Measurements from ENCODE around the gene ASMTL. TPM values are rescaled to one million over a fixed set of nuclear protein-coding genes. Genes with fewer than 3 reads are reported as not detected.

Gene ASMTL
- total RNA-seq, 1 donor from 2014 or later, result 31.7 TPM

- Histone ChIP-seq H3K36me3 (peaks cover 0 to 19% of the 10 kb centered on the region in 2 donors), H3K4me3 (no peak overlapping the region), H3K4me1 (no peaks in the 10 kb centered on the region), H3K27ac (no peak overlapping the region), H3K9me3 (no peaks in the 10 kb centered on the region), H3K27me3 (no peaks in the 10 kb centered on the region)
- intact Hi-C loops (cut with DNase I), result no loop called here
- no peak for TF ChIP-seq POLR2AphosphoS5 (IDR thresholded peaks at IDR 0.05; ENCODE audit: insufficient read depth in 1 of 2, low read depth in 1 of 2)
- TF ChIP-seq POLR2A (IDR thresholded peaks at IDR 0.05), result no peak
- no peak for TF ChIP-seq CTCF (IDR thresholded peaks at IDR 0.05)
- DNase-seq (ENCODE audit: extremely low spot score in 2 of 2), result no peak
These were observed 12.2 kb downstream of the ASMTL start for GRCh38 chrX:1440506-1440905.

GRCh38 chrX:1435241-1435895 lies 17.3 kb downstream of the ASMTL start:
- peaks cover 0 to 26% of the 10 kb centered on the region in 2 donors for H3K36me3 ChIP-seq
- H3K9me3 ChIP-seq, result no peaks in the 10 kb centered on the region
- DNase-seq (ENCODE audit: extremely low spot score in 2 of 2), result peak in 1 of 2 donors; percentile 72
- intact Hi-C loops (cut with DNase I), result no loop called here
- no peak overlapping the region for H3K4me3 ChIP-seq
- H3K27me3 ChIP-seq, result no peaks in the 10 kb centered on the region
- TF ChIP-seq POLR2AphosphoS5 (IDR thresholded peaks at IDR 0.05; ENCODE audit: insufficient read depth in 1 of 2, low read depth in 1 of 2) (no peak), POLR2A (IDR thresholded peaks at IDR 0.05) (no peak), CTCF (IDR thresholded peaks at IDR 0.05) (no peak)
- H3K4me1 ChIP-seq, result no peaks in the 10 kb centered on the region
- no peak overlapping the region for H3K27ac ChIP-seq

GRCh38 chrX:1434871-1435240 lies 17.9 kb downstream of the ASMTL start:
- H3K36me3 ChIP-seq, result peaks cover 0 to 30% of the 10 kb centered on the region in 2 donors
- no peaks in the 10 kb centered on the region for H3K4me1 ChIP-seq
- H3K27me3 ChIP-seq, result no peaks in the 10 kb centered on the region
- DNase-seq (ENCODE audit: extremely low spot score in 2 of 2), result no peak
- TF ChIP-seq CTCF (IDR thresholded peaks at IDR 0.05) (no peak), POLR2AphosphoS5 (IDR thresholded peaks at IDR 0.05; ENCODE audit: insufficient read depth in 1 of 2, low read depth in 1 of 2) (no peak), POLR2A (IDR thresholded peaks at IDR 0.05) (no peak)
- intact Hi-C loops (cut with DNase I), result no loop called here
- H3K9me3 ChIP-seq, result no peaks in the 10 kb centered on the region
- no peak overlapping the region for H3K4me3 ChIP-seq
- H3K27ac ChIP-seq, result no peak overlapping the region

- Histone ChIP-seq H3K36me3 (peaks cover 0 to 23% of the 10 kb centered on the region in 2 donors), H3K4me1 (no peaks in the 10 kb centered on the region)
- TF ChIP-seq POLR2A (IDR thresholded peaks at IDR 0.05) (no peak), POLR2AphosphoS5 (IDR thresholded peaks at IDR 0.05; ENCODE audit: insufficient read depth in 1 of 2, low read depth in 1 of 2) (no peak), CTCF (IDR thresholded peaks at IDR 0.05) (no peak)
These were observed 18.9 kb downstream of the ASMTL start for GRCh38 chrX:1433646-1434357.

GRCh38 chrX:1430451-1430850 lies 22.3 kb downstream of the ASMTL start:
- intact Hi-C loops (cut with DNase I), result no loop called here
- peaks cover 0 to 30% of the 10 kb centered on the region in 2 donors for H3K36me3 ChIP-seq
- H3K27me3 ChIP-seq, result no peaks in the 10 kb centered on the region

More at GRCh38 chrX:1433646-1434357, 18.9 kb downstream of the ASMTL start:
- intact Hi-C loops (cut with DNase I), result no loop called here
- H3K9me3 ChIP-seq, result no peaks in the 10 kb centered on the region
- no peak overlapping the region for H3K27ac ChIP-seq
- no peak for DNase-seq (ENCODE audit: extremely low spot score in 2 of 2)
- H3K4me3 ChIP-seq, result no peak overlapping the region
- no peaks in the 10 kb centered on the region for H3K27me3 ChIP-seq

More at GRCh38 chrX:1430451-1430850, 22.3 kb downstream of the ASMTL start:
- DNase-seq (ENCODE audit: extremely low spot score in 2 of 2), result no peak
- no peaks in the 10 kb centered on the region for H3K4me1 ChIP-seq
- H3K27ac ChIP-seq, result no peak overlapping the region
- H3K9me3 ChIP-seq, result no peaks in the 10 kb centered on the region
- H3K4me3 ChIP-seq, result no peak overlapping the region
- TF ChIP-seq POLR2A (IDR thresholded peaks at IDR 0.05) (no peak), POLR2AphosphoS5 (IDR thresholded peaks at IDR 0.05; ENCODE audit: insufficient read depth in 1 of 2, low read depth in 1 of 2) (no peak), CTCF (IDR thresholded peaks at IDR 0.05) (no peak)

Data from vagina (tissue), 2 donors.